Activated T-helper 9 cell treated with anti-CD3 and anti-CD28 coated beads, Interleukin-2, amount 50 U/mL, for 16 hours (primary cell): ENCODE data around the gene PARD6B.
"Not testable (repeated sequence)": the region's sequence is repeated elsewhere in the genome, so short reads cannot be mapped to it uniquely, and the experiment has no call there.

ENCODE experiments used
- DNase-seq: peaks from one replicate; pipeline ENCODE4 v3.0.0-alpha.2; 2020; ENCODE audit warnings: low read depth

PARD6B gene, protein sequence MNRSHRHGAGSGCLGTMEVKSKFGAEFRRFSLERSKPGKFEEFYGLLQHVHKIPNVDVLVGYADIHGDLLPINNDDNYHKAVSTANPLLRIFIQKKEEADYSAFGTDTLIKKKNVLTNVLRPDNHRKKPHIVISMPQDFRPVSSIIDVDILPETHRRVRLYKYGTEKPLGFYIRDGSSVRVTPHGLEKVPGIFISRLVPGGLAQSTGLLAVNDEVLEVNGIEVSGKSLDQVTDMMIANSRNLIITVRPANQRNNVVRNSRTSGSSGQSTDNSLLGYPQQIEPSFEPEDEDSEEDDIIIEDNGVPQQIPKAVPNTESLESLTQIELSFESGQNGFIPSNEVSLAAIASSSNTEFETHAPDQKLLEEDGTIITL

DNA sequence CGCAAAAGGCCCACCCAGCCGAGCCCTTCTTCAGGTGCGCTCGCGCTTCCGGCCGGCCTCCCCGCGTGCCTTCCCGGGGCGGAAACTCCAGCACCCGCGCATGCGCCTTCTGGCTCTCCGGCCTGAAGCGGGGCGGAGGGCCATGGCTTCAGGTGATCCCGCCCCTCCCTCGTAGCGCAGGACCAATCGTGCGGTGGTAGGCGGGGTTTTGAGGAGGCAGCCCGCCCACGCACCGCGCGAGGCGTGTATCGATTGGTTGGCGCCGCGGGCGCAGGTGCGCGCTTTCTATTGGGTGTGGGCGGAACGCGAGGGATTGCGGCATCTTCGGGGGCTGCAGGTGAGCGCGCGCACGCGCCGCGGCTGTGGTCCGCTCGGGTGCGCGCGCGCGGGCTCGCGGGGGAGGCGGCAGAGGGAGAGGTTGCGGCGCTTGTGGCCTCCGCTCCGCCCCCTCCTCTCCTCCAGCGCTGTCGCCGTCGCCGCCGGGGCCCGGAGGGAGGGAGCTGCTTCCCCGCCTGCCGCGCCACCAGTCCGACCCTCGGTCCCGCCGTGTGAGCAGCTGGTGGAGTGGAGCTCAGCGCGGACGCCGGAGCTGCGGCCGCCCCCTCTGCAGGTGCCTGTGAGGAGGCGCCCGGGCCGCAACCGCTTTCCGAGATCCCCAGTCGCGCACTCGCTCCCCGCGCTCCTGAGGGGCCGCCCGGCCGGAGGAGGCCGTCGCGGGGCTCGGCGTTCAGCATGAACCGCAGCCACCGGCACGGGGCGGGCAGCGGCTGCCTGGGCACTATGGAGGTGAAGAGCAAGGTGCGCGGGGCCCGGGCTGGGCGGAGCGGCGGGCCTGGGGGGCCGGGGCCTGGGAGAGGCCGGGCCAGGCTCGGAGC is at the start of gene PARD6B:
TSS of gene PARD6B (plus strand) at position 526 of the 875 bp plus-strand sequence. CDS start at position 733, 207 bp downstream.
- peak; percentile 100 for DNase-seq

DNA sequence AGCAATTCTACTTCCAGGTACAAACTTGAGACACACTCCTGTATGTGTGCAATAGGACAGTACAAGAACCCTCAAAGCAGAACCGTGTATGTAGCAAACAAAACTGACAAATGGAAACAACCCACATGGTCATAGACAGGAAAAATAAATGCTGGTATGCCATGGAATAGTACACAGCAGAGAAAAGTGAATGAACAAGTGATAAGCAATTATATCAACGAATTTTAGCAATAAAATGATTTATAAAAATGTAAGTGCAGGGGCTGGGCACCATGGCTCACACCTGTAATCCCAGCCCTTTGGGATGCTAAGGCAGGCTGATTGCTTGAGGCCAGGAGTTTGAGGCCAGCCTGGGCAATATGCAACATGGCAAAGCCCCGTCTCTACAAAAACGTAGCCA is 49.3 kb upstream of the PARD6B start:
- DNase-seq, result no peak

- no peak for DNase-seq
These were observed 48.3 kb upstream of the PARD6B start for GRCh38 chr20:50682947-50683530.

DNA sequence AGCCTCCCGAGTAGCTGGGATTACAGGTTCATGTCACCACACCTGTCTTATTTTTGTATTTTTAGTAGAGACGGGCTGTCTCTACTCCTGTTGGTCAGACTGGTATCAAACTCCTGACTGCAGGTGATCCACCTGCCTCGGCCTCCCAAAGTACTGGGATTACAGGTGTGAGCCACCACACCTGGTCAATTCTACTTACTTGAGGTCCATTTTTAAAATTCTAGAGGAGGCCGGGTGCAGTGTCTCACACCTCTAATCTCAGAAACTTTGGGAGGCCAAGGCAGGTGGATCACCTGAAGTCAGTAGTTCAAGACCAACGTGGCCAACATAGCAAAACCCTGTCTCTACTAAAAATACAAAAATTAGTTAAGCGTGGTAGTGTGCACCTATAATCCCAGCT is 47.8 kb upstream of the PARD6B start:
- DNase-seq, result no peak

DNA sequence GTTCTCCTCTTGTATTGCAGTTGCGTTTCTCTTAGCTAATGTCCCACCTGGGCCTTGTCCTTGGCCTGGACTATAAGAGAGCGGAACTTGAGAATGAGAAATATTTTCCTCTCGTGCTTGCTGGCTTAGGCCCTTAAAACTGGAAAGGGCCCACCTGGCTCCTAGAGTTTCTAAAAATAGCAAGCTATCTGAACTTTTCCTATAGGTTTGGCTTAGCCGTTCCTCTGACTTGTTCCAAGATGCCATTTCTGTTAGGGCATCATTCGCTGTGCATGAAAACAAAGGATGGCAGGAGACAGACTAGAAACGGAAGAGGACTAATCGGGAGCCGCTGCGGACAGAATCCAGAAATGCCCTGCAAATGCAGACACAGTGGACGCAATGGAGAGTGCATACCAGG is 44.6 kb upstream of the PARD6B start:
- no peak for DNase-seq

DNA sequence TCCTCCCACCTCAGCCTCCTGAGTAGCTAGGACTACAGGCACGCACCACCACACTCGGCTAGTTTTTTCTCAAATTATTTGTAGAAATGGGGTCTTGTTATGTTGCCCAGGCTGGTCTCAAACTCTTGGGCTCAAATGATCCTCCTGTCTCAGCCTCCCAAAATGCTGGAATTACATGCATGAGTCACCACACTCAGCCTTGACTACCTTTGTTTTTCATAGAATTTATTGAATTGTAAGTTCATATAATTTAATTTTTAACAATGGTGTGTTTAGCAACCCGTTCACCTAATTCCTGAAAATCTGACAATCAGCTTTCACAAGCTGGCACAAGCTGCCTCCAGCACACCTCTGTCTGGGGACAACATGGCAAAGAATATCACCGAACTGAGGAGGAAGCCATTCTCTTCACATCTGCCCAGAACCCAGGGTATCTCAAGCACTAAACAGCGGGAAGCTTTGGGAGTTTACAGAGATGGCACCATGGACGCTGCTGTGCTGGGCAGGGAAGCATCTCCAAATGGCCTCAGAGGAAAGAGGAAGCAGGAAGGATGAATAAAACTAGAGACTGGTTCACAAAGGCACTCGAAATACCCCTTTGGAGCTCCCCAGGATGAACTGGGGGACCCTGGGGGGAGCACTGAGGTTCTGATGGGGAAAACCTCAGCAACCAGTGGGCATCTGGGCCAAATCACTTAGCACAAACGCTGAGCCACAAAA is 43.0 kb upstream of the PARD6B start:
- DNase-seq, result no peak

- DNase-seq, result no peak
These were observed 41.3 kb upstream of the PARD6B start for GRCh38 chr20:50689864-50690649.

GRCh38 chr20:50690650-50691572 is 40.5 kb upstream of the PARD6B start, which contains the start of gene RIPOR3:
Gene RIPOR3, minus strand, starts transcription at chr20:50691542. Its CDS starts 414 bp downstream, at chr20:50691128.
- no peak for DNase-seq

DNA sequence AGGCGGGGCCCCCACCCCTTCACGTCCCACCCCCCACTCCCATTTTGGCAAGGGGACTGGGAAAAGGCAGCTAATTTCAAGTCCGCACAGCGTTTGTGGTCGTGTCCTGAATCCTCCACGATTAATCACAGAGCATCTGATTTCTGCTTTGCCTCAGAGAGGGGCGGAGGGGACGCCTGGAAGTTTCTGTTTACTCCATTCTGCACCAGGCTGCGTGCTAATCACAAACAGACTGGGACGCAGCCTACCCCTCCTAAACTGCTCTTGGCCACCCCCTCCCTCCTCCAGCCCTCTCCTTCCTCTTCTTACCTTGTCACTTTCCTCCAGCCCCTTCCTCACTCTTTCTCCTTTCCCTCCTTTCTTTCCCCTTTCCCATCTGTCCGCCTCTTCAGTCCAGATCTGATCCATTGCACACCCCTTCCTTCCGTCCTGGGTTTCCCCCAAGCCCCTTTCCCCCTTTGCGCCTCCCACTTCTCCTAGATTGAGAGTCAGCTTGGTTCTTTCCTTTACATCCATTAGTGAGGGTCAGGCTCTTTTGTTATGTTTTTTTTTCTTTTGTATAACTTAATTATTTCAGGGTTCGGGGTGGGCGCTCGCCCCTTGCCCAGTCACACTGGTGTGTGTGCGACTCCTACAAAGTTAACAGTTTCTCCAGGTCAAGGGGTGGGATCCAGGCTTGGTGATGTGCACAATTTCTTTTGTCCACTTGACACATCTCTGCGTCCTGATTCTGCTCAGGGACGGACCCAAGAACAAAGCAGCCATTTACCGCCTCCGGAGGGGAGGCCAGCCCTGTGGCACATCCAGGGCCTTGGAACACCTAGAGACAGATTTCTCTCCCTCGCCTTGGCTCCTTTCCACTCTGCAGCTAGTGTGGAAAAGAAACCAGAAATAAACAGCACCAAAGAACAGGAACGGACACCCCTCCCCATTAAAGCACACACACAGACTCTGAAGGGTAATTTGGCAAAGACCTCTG is 39.5 kb upstream of the PARD6B start:
- no peak for DNase-seq

DNA sequence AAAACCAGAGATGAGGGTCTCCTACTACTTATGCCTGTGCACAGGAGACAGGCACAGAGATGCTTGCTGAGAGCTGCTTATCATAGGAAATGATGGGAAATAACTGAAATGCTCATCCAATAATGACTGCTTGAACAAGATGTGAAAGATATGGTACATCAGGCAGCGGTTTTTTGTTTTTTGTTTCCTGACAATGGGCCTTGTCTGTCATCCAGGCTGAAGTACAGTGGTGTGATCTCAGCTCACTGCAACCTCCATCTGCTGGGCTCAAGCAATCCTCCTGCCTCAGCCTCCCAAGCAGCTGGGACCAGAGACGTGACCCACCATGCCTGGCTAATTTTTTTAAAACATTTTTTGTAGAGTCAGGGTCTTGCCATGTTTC is 38.8 kb upstream of the PARD6B start:
- DNase-seq, result no peak

GRCh38 chr20:50693001-50693400 is 38.4 kb upstream of the PARD6B start:
- no peak for DNase-seq

GRCh38 chr20:50694379-50695134 is 36.8 kb upstream of the PARD6B start:
- DNase-seq, result no peak

DNA sequence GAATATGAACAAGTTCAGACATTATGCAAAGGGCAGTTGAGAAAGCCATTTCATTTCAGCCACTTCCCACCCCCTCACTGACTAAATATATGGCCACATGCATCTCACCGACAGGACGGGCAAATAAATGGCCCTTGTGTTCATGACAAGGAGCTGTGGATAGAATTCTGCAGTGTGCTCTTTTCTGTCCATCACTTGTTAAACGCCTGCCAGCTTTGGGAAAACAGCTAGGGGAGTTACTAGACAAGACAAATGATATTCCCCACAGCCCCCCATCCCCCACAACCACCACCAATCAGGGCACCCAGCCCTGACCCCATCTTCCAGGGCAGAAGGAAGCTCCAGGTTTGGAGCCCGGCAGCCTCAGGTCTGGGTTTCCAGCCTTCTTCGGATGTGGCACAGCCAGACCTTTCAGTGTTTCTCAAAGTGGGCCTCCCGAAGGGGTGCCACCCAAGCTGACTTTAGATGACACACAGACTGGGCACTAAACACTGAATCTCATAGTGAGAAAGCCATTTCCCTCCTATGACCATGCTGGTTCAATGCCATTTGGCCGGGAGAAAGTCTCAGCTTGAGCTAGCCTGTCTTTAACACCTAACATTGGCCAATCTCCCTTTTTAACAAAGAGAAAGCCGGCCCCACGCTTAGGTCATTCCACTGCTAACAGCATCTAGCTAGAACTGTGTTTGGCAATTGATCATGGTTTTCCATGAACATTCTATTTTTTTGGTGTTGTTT is 36.1 kb upstream of the PARD6B start:
- DNase-seq, result no peak

DNA sequence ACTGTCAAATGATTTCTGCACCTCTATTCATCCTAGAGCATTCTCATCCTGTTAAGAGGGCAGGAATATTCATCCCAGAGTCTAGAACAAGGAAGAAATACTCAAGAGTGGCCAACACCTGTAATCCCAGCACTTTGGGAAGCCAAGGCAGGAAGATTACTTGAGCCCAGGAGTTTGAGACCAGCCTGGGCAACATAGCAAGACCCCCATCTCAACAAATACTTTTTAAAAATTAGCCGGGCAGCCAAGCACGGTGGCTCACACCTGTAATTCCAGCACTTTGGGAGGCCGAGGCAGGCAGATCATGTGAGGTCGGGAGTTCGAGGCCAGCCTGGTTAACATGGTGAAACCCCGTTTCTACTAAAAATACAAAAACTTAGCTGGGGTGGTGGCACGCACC is 33.1 kb upstream of the PARD6B start:
- DNase-seq, result not testable (repeated sequence)

DNA sequence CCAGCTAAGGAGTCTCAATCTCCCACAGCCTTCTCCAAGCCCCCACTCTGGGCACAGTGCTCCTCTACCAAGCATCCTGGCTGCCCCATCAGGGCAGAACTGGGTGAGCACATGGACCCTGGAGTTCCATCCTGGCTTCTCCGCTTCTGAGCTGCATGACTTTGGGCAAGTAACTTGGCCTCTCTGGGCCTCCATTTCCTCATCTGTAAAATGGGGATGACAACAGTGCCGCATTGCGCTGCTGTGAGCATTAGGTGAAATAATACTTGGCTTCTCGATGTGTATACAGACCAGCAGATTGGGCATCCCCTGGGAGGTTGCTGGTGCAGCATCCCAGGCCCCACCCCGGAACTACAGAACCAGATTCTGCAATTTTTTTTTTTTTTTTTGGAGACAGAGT is 31.7 kb upstream of the PARD6B start:
- no peak for DNase-seq

DNA sequence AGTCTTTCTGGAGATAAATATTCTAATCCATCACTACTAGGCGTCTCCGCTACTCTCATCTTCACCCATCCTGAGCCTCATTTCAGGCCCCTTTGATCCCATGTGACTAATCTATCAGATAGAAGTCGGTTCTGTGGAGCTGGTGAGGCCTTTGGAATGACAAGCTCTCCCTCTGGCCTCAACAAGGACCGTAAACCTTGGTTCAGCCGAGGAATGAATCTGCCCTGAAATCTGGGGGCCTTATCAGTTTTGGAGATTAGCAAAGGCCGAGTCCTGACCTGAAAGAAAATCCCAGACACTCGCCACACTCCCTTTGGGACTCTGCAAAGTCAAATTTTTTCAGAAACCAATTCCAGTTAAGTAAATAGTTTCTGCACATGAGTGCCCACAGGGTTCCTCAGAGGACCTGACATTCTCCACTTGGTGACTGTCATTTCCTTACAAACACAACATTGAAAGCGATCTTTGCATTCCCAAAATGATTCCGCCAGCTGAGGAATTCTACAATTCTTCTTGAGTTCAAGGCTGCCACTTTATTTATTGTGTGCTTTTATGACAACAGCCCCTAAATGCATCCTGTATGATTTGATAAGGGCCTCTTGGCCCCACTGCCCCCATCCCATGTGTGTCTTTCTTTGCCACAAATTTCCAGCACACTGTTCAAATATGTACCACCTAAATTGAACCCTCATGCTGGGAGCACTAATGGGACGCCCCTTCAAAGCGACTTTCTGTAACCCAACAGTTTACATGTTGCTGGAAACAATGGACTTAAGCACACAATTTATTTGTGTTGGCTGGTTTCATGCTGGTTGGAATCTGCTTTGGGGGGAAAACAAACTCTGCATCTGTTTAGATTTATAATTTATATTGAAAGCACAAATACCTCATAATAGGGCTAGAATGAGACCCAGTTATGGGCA is 30.1 kb upstream of the PARD6B start:
- DNase-seq, result no peak
